GM12878 (cell line): ENCODE data around the gene CLIP1. TPM values are rescaled to one million over a fixed set of nuclear protein-coding genes. Genes with fewer than 3 reads are reported as not detected.

Experiments
- ATAC-seq: fragments of 200-7000 bp; cut with Tn5 transposase; 3 replicates; pipeline ENCODE4 v1.9.1; 2020; ENCODE audit warnings: mild to moderate bottlenecking, moderate library complexity
- BruUV-seq: library from RNA; stranded (reverse); fragments of 400-500 nt; replicated peaks from 2 replicates; lab custom pipeline; 2021; lab: Mats Ljungman, UMichigan
- CTCF ChIA-PET: fragments of 300-600 bp; sonication (Branson Sonifier 250); formaldehyde crosslinking; extraction: SDS; loops from one replicate; lab custom pipeline; 2021; ENCODE audit warnings: inconsistent platforms; lab: Yijun Ruan, JAX
- POLR2A ChIA-PET: fragments of 350-600 bp; formaldehyde crosslinking; extraction: SDS; loops from one replicate; lab custom pipeline; 2021; ENCODE audit warnings: inconsistent platforms; lab: Charles Lee
- RAD21 ChIA-PET: fragments of 300-600 bp; sonication (Branson Sonifier 250); formaldehyde crosslinking; loops from one replicate; lab custom pipeline; 2023; ENCODE audit warnings: antibody characterized with exemption; ENCODE audit not compliant: unreplicated experiment; lab: Charles Lee
- SMC1A ChIA-PET: fragments of 300-600 bp; sonication (Branson Sonifier 250); formaldehyde crosslinking; loops from one replicate; lab custom pipeline; 2023; ENCODE audit not compliant: unreplicated experiment, uncharacterized antibody; lab: Charles Lee
- DNase-seq: peaks from one replicate; pipeline ENCODE4 v3.0.0-alpha.2; 2011; ENCODE audit warnings: low read depth, low spot score
- FAIRE-seq: peaks from 3 replicates; lab custom pipeline; 2011; peaks lifted over from hg19 to GRCh38; lab: Jason Lieb, UNC
- H2AFZ ChIP-seq: 2 replicates; pipeline ENCODE4 v1.6.0; 2011; ENCODE audit warnings: low read depth, low read length, control low read depth; ENCODE audit not compliant: control insufficient read depth
- H3K27ac ChIP-seq: 2 replicates; pipeline ENCODE4 v1.5.1; 2011; ENCODE audit warnings: control low read depth; ENCODE audit not compliant: control insufficient read depth, insufficient read depth
- H3K27me3 ChIP-seq, 2 experiments: replicated peaks in 1 of 2; 2 replicates each; pipeline versions ENCODE4 v1.6.0 to v1.6.1; 2011; ENCODE audit warnings: low read length in 1 of 2; ENCODE audit not compliant: control insufficient read depth in 2 of 2, insufficient read depth in 2 of 2
- H3K36me3 ChIP-seq, 2 experiments: 2 replicates each; pipeline ENCODE4 v1.5.1; 2011; ENCODE audit warnings: low read length in 1 of 2; ENCODE audit not compliant: control insufficient read depth in 2 of 2, insufficient read depth in 2 of 2
- H3K4me1 ChIP-seq: 2 replicates; pipeline ENCODE4 v1.6.1; 2011; ENCODE audit warnings: mild to moderate bottlenecking, low read length, moderate library complexity, mixed read lengths; ENCODE audit not compliant: control insufficient read depth, insufficient read depth
- H3K4me2 ChIP-seq: 2 replicates; pipeline ENCODE4 v1.6.0; 2011; ENCODE audit warnings: control low read depth; ENCODE audit not compliant: control insufficient read depth, insufficient read depth
- H3K4me3 ChIP-seq: fragments of 200-600 bp; sonication (generic); 2 replicates; pipeline ENCODE4 v1.5.1; 2016
- H3K79me2 ChIP-seq: 2 replicates; pipeline ENCODE4 v1.6.0; 2011; ENCODE audit warnings: low read length; ENCODE audit not compliant: control insufficient read depth, insufficient read depth
- H3K9ac ChIP-seq: 2 replicates; pipeline ENCODE4 v1.8.0; 2011; ENCODE audit warnings: low read length, control low read depth, mixed read lengths; ENCODE audit not compliant: control insufficient read depth, insufficient read depth
- H3K9me3 ChIP-seq: replicated peaks from 3 replicates; pipeline ENCODE4 v1.5.1; 2011; ENCODE audit warnings: mild to moderate bottlenecking, low read length; ENCODE audit not compliant: control insufficient read depth, insufficient read depth
- H4K20me1 ChIP-seq: 2 replicates; pipeline ENCODE4 v1.6.0; 2011; ENCODE audit not compliant: control insufficient read depth, insufficient read depth
- ATF7 ChIP-seq: fragments of 450-650 bp; IDR thresholded peaks from 2 replicates; pipeline ENCODE4 v1.6.1; 2016; ENCODE audit warnings: low read depth, mild to moderate bottlenecking
- EED ChIP-seq: sonication (generic); IDR thresholded peaks from 2 replicates; pipeline ENCODE4 v1.6.1; 2016; ENCODE audit warnings: antibody characterized with exemption, low read depth
- EP300 ChIP-seq, 2 experiments: fragments of 150-350 bp in 1 of 2; IDR thresholded peaks; 2 replicates each; pipeline ENCODE4 v1.6.1; 2011 to 2012; ENCODE audit warnings: low read depth in 2 of 2, low read length in 2 of 2, borderline replicate concordance in 1 of 2, improper control_type of control experiment in 1 of 2, inconsistent platforms in 1 of 2; ENCODE audit not compliant: control insufficient read depth in 1 of 2
- EZH2 ChIP-seq: IDR thresholded peaks from 2 replicates; pipeline ENCODE4 v1.6.1; 2012; ENCODE audit warnings: low read depth, mild to moderate bottlenecking, control low read depth, inconsistent platforms, low read length, borderline replicate concordance; ENCODE audit not compliant: control insufficient read depth
- GATAD2B ChIP-seq: fragments of 450-650 bp; conservative IDR thresholded peaks from 2 replicates; pipeline ENCODE4 v1.6.1; 2017; ENCODE audit warnings: low read depth, mild to moderate bottlenecking, moderate library complexity
- HCFC1 ChIP-seq: fragments of 150-350 bp; IDR thresholded peaks from 2 replicates; pipeline ENCODE4 v1.6.1; 2014; ENCODE audit warnings: low read length
- IRF3 ChIP-seq: fragments of 450-650 bp; IDR thresholded peaks from 2 replicates; pipeline ENCODE4 v1.6.1; 2014; ENCODE audit warnings: mild to moderate bottlenecking
- KAT2A ChIP-seq: conservative IDR thresholded peaks from 2 replicates; pipeline ENCODE4 v1.6.1; 2011; ENCODE audit warnings: low read depth, low read length; ENCODE audit not compliant: control insufficient read depth
- NFXL1 ChIP-seq: fragments of 450-650 bp; IDR thresholded peaks from 2 replicates; pipeline ENCODE4 v1.6.1; 2017; ENCODE audit warnings: antibody characterized with exemption, mild to moderate bottlenecking, borderline replicate concordance
- POU2F2 ChIP-seq: IDR thresholded peaks from 3 replicates; pipeline ENCODE4 v1.6.1; 2011; ENCODE audit warnings: low read depth, mild to moderate bottlenecking, low read length, borderline replicate concordance
- WGBS: methylation state at CpG from one replicate; pipeline ENCODE4 v1.1.6; 2016; ENCODE audit warnings: low lambda C conversion rate; ENCODE audit not compliant: insufficient replicate concordance, insufficient coverage; ENCODE audit errors: missing lambda C conversion rate; 5-methylcytosine and 5-hydroxymethylcytosine counted together
- in situ Hi-C: fragments of 300-500 bp; cut with MboI; formaldehyde crosslinking; loops from 9 replicates; pipeline ENCODE4 v1.14.3; 2018; ENCODE audit warnings: mixed read lengths
- intact Hi-C: fragments of 100-400 bp; cut with micrococcal nuclease; formaldehyde crosslinking; loops from one replicate; pipeline ENCODE4 v1.14.2; 2022; ENCODE audit not compliant: unreplicated experiment
- polyA plus RNA-seq, 11 experiments: library from polyadenylated mRNA; depleted of rRNA in 4 of 11; unstranded in 6 of 11; stranded (reverse) in 5 of 11; fragments of >200 nt; fragmentation: Nextera tagmentation in 4 of 11; fragmentation: Illumina TruSeq in 1 of 11; extraction: Ambion mirVana in 4 of 11; extraction: Trizol in 1 of 11; gene quantifications; 1 replicate in 1 of 11; 2 replicates in 10 of 11; pipeline versions ENCODE4 v1.2.1 to v1.2.3, GENCODE V29; 2011 to 2016; ENCODE audit warnings: inconsistent platforms in 2 of 11, missing spikeins in 2 of 11, low read depth in 1 of 11
- total RNA-seq, 4 experiments: library from RNA; depleted of rRNA in 3 of 4; stranded (reverse); fragments of >200 nt in 3 of 4; fragmentation: Illumina TruSeq in 1 of 4; extraction: Trizol in 1 of 4; gene quantifications; 2 replicates each; pipeline versions ENCODE4 v1.2.1 to v1.2.3, GENCODE V29; 2013 to 2021
- TF ChIP-seq, protein P1 (sequence below): fragments of 450-650 bp; formaldehyde crosslinking; IDR thresholded peaks from 2 replicates; pipeline ENCODE4 v1.4.0; 2022; ENCODE audit warnings: mild to moderate bottlenecking, moderate library complexity

The CLIP1 gene
- total and polyA plus RNA-seq, 10 of the 15 experiments (the other 5 are each of a cell fraction or from before 2014, with no cell fraction given): 6.0 to 45.4 (median 25.2) TPM

- RAD21 ChIA-PET: interaction anchor here (0.6 to 0.8 kb wide), 3 partner anchors 12 to 164 kb away, joined by 3 to 4 read pairs (median 3); no protein-coding TSS in a partner anchor
- peak overlapping the region; percentile 77; the same call in 1 of the 2 replicates for H3K9ac ChIP-seq
- H3K9me3 ChIP-seq: no peaks in the 10 kb centered on the region
- intact Hi-C loops: loop anchor here (5.0 kb wide), 1 partner anchor 41 kb away; no protein-coding TSS in a partner anchor
- H3K27ac ChIP-seq: peak overlapping the region; percentile 95; the same call in 1 of the 2 replicates
- DNase-seq: no peak
- SMC1A ChIA-PET: interaction anchor here (7.9 kb wide), 1 partner anchor 11 kb away, joined by 86 read pairs; no protein-coding TSS in a partner anchor
- H4K20me1 ChIP-seq: no peaks in the 10 kb centered on the region
- FAIRE-seq: no peak
- no peak overlapping the region for H3K4me3 ChIP-seq
- peaks cover 42% of the 10 kb centered on the region for H3K79me2 ChIP-seq
- H3K27me3 ChIP-seq: no peaks in the 10 kb centered on the region
- POLR2A ChIA-PET: interaction anchor here (0.6 to 1.3 kb wide), 4 partner anchors 85 to 1357 kb away, joined by 3 to 11 read pairs (median 4); partner anchors contain the start of gene ZCCHC8
- 97% methylated on average over 3 of the region's 3 CpGs for WGBS
- in situ Hi-C loops: no loop called here
- BruUV-seq: no TSS peak
- no peak overlapping the region for H2AFZ ChIP-seq
- H3K4me1 ChIP-seq: peaks cover 23% of the 10 kb centered on the region
- CTCF ChIA-PET: interaction anchor here (1.2 to 2.9 kb wide), 4 partner anchors 8 to 60 kb away, joined by 4 to 29 read pairs (median 8); partner anchors contain the start of gene CLIP1
- no peak for TF ChIP-seq EZH2
- no peak for TF ChIP-seq GATAD2B
- no peak for TF ChIP-seq EED
- TF ChIP-seq KAT2A: no peak
- TF ChIP-seq, protein P1, sequence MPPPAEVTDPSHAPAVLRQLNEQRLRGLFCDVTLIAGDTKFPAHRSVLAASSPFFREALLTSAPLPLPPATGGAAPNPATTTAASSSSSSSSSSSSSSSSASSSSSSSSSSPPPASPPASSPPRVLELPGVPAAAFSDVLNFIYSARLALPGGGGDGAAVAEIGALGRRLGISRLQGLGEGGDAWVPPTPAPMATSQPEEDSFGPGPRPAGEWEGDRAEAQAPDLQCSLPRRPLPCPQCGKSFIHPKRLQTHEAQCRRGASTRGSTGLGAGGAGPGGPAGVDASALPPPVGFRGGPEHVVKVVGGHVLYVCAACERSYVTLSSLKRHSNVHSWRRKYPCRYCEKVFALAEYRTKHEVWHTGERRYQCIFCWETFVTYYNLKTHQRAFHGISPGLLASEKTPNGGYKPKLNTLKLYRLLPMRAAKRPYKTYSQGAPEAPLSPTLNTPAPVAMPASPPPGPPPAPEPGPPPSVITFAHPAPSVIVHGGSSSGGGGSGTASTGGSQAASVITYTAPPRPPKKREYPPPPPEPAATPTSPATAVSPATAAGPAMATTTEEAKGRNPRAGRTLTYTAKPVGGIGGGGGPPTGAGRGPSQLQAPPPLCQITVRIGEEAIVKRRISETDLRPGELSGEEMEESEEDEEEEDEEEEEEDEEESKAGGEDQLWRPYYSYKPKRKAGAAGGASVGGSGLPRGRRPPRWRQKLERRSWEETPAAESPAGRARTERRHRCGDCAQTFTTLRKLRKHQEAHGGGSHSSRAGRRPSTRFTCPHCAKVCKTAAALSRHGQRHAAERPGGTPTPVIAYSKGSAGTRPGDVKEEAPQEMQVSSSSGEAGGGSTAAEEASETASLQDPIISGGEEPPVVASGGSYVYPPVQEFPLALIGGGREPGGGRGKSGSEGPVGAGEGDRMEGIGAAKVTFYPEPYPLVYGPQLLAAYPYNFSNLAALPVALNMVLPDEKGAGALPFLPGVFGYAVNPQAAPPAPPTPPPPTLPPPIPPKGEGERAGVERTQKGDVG: no peak
- TF ChIP-seq HCFC1: no peak
- TF ChIP-seq EP300 (IDR thresholded peaks at IDR 0.05; ENCODE audit: borderline replicate concordance in 1 of 2, control insufficient read depth in 1 of 2, low read depth in 2 of 2, low read length in 2 of 2): no peak
- TF ChIP-seq NFXL1: no peak
- no peak for TF ChIP-seq IRF3
- no peak for TF ChIP-seq ATF7
- no peak for TF ChIP-seq POU2F2
- TF ChIP-seq, all 136 proteins: peak for 0
- no peak for ATAC-seq
- Histone ChIP-seq H3K4me2 (peak overlapping the region; percentile 90), H3K36me3 (no peaks in the 10 kb centered on the region)
These were observed 10.9 kb downstream of the CLIP1 start for GRCh38 chr12:122411537-122411936.
